ENCODE measurements around the gene SV2B.

SV2B gene

DNA sequence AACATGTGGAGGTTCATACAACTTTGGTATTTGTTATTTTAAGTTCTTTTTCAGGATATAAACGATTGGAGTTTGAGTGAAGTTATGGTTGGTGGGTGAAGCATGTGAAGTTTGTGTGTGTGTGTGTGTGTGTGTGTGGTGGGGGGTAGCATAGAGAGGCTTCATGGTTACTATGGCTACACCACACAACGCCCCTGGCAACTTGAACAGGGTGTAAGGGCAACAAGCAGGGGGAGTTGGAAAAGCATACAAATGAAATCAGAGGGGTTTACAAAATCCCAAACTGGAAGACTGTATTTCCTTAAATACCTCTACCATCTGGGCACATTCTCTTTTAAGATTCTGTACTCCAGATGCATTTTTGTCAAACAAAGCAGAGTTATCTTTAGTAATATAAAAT is 207.5 kb downstream of the SV2B start:
- no peak overlapping the region for H3K4me3 ChIP-seq (ENCODE audit: low read length)
- TF ChIP-seq, protein P1, sequence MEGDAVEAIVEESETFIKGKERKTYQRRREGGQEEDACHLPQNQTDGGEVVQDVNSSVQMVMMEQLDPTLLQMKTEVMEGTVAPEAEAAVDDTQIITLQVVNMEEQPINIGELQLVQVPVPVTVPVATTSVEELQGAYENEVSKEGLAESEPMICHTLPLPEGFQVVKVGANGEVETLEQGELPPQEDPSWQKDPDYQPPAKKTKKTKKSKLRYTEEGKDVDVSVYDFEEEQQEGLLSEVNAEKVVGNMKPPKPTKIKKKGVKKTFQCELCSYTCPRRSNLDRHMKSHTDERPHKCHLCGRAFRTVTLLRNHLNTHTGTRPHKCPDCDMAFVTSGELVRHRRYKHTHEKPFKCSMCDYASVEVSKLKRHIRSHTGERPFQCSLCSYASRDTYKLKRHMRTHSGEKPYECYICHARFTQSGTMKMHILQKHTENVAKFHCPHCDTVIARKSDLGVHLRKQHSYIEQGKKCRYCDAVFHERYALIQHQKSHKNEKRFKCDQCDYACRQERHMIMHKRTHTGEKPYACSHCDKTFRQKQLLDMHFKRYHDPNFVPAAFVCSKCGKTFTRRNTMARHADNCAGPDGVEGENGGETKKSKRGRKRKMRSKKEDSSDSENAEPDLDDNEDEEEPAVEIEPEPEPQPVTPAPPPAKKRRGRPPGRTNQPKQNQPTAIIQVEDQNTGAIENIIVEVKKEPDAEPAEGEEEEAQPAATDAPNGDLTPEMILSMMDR (IDR thresholded peaks at IDR 0.05; ENCODE audit: insufficient read depth, low read depth, low read length, missing control alignments) = no peak
- no peak for DNase-seq (ENCODE audit: low read depth)

DNA sequence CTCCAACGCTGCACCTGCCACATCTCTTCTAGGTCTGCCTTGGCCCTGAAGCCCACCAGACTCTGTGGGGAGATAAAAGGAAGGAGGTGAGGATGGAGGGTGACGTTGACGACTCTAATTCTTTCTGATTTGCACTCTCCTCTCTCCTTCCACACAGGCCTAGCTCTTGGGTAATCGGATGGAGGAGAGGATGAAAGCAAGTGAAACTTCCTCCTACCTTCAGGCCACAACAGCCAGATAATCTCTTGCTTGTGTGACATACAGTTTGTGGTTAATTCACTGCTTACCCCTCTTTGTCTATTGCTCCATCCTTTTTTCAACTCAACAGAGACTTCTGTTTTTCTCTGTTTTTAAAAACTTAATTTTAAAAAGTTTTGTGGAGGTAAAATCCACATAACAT is 208.1 kb downstream of the SV2B start:
- TF ChIP-seq, protein P1 (IDR thresholded peaks at IDR 0.05; ENCODE audit: insufficient read depth, low read depth, low read length, missing control alignments) = no peak

DNA sequence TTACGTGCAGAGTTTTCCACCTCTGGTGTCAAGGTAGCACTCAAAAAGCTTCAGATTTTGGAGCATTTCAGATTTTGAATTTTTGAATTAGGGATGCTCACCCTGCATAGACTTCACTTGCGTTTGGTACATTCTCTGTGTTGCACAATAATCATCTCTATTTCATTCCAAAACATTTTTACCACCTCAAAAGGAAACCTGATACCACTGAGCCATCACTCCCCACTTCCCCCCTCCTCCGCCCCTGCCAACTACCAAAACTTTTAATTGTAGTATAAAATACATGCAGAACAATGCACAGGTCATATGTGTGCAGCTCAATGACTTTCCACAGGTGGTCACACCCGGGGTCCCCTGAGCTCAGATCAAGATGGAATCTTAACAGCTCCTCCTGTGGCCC is 208.8 kb downstream of the SV2B start:
- no peak for DNase-seq (ENCODE audit: low read depth)

More for the DNA sequence above, 208.1 kb downstream of the SV2B start:
- no peak overlapping the region for H3K4me3 ChIP-seq (ENCODE audit: low read length)
- no peak for DNase-seq (ENCODE audit: low read depth)

DNA sequence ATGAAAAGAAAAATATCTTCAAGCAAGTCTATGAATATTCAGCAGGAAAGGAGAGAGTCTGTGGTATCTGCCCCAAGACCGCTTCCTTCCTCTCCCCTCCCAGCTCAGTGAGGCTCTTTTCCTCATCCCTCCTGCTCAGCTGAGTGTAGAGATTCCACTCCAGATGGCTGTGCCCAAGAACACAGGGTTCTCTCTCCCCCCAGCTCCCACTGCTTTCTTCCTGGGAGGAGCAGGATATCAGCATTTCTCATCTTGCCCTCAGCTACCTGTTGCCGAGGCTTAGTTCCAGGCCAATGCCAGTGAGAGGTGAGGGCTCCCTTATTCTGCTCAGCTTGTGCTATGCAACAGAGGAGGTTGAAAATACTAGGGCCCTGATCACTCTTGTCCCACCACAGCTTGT is 211.9 kb downstream of the SV2B start:
- TF ChIP-seq, protein P1 (IDR thresholded peaks at IDR 0.05; ENCODE audit: insufficient read depth, low read depth, low read length, missing control alignments) = no peak
- DNase-seq (ENCODE audit: low read depth) = no peak
- no peak overlapping the region for H3K4me3 ChIP-seq (ENCODE audit: low read length)

More for the DNA sequence above, 208.8 kb downstream of the SV2B start:
- no peak overlapping the region for H3K4me3 ChIP-seq (ENCODE audit: low read length)
- TF ChIP-seq, protein P1 (IDR thresholded peaks at IDR 0.05; ENCODE audit: insufficient read depth, low read depth, low read length, missing control alignments) = no peak

DNA sequence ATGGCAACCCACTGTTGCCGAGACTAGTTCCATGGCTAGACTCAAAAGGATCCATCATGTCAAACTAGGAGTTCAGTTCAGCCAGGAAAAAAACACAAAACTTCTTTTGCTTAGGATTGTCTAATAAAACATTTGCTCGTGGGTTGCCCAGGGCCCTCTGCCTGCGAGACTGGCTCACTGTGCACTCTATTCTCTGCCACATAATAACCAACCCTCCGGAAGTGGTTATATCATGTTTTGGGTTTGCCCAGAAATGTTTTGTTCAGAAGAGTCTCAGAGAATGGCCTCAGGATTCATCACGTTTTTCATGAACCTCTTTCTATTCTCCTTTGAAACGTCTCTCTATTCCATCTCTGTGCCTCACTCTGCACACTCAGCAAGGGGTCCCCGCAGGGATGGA is 216.1 kb downstream of the SV2B start:
- no peak overlapping the region for H3K4me3 ChIP-seq (ENCODE audit: low read length)
- TF ChIP-seq, protein P1 (IDR thresholded peaks at IDR 0.05; ENCODE audit: insufficient read depth, low read depth, low read length, missing control alignments) = no peak
- DNase-seq (ENCODE audit: low read depth) = no peak

DNA sequence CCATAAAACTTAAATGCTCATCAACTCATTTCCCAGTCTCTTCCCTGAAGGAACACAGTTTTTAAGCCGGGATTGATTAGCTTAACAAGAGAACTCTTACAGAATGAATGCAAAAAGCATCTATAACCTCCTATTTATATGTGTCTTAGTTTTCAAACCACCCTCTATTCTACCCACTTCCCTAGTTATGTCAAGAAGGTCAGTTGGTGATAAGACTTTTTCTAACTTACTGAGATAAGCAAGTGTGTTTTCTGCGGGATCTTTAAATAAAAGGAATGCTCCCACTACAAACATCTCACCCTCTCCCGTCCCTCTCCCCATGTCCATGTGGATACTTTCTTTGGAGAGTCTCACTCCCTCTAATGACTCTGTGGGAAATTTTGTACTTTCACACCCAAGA is 218.5 kb downstream of the SV2B start:
- TF ChIP-seq, protein P1 (IDR thresholded peaks at IDR 0.05; ENCODE audit: insufficient read depth, low read depth, low read length, missing control alignments) = no peak
- H3K4me3 ChIP-seq (ENCODE audit: low read length) = no peak overlapping the region
- DNase-seq (ENCODE audit: low read depth) = no peak

DNA sequence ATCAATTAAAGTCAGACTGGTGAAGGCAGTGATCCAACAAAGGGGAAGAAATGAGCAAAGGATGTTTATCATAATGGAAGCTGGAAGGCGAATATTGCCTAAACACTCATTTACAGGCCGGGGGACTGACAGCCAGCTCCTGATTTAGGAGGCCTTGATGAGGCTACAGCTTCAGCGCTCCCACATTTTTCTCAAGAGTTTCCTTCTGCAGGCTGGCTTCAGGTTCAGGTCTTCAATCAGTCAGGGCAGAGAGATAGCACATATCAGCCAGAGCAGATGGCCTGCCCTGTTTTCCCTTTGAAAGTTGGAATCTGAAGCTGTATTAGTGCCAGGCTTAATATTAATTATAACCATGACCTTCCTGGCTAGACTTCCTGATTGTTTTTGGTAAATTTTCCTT is 218.9 kb downstream of the SV2B start:
- TF ChIP-seq, protein P1 (IDR thresholded peaks at IDR 0.05; ENCODE audit: insufficient read depth, low read depth, low read length, missing control alignments) = no peak
- DNase-seq (ENCODE audit: low read depth) = no peak
- H3K4me3 ChIP-seq (ENCODE audit: low read length) = no peak overlapping the region

Data from epithelial cell of esophagus (primary cell).